Measurements from ENCODE around the gene FOXJ2. TPM values are rescaled to one million over a fixed set of nuclear protein-coding genes. Genes with fewer than 3 reads are reported as not detected.

The FOXJ2 gene
- total and polyA plus RNA-seq, 10 of the 15 experiments (the other 5 are each of a cell fraction or from before 2014, with no cell fraction given), result 1.4 to 9.3 (median 4.8) TPM

GRCh38 chr12:8027856-8028255, 4.7 kb upstream of the FOXJ2 start:
- H3K4me1 ChIP-seq (ENCODE audit: control insufficient read depth, insufficient read depth, low read length), result 0 out of 2 replicates have a peak, but pooled peaks cover 3% of the 10 kb centered on the region
- no peaks in the 10 kb centered on the region for H3K9me3 ChIP-seq (replicated peaks; ENCODE audit: control insufficient read depth, insufficient read depth, low read length)
- ChIA-PET CTCF (interaction anchor here (0.7 to 2.5 kb wide), 7 partner anchors 13 to 231 kb away, joined by 3 to 7 read pairs (median 3); no protein-coding TSS in a partner anchor), RAD21 (ENCODE audit: unreplicated experiment) (interaction anchor here (1.7 kb wide), 1 partner anchor 60 kb away, joined by 4 read pairs; no protein-coding TSS in a partner anchor), SMC1A (ENCODE audit: uncharacterized antibody, unreplicated experiment) (interaction anchor here (0.7 to 2.1 kb wide), 3 partner anchors 14 to 95 kb away, joined by 3 to 5 read pairs (median 3); no protein-coding TSS in a partner anchor), POLR2A (interaction anchor here (0.6 to 1.2 kb wide), 2 partner anchors 11 to 60 kb away, joined by 3 to 8 read pairs; no protein-coding TSS in a partner anchor)
- H3K27ac ChIP-seq (ENCODE audit: control insufficient read depth, insufficient read depth), result no peak overlapping the region
- H4K20me1 ChIP-seq (ENCODE audit: control insufficient read depth, insufficient read depth), result no peaks in the 10 kb centered on the region
- no peak for TF ChIP-seq ZBTB11 (CRISPR knock-in tag; IDR thresholded peaks at IDR 0.05)
- no peak for TF ChIP-seq EZH2 (IDR thresholded peaks at IDR 0.05; ENCODE audit: borderline replicate concordance, control insufficient read depth, low read depth, low read length)
- no peak for TF ChIP-seq BCLAF1 (IDR thresholded peaks at IDR 0.05)
- TF ChIP-seq CTCF (IDR thresholded peaks at IDR 0.05 in 2 of 3, conservative IDR thresholded peaks at IDR 0.05 in 1 of 3; ENCODE audit: control insufficient read depth in 2 of 3, extremely low read depth in 1 of 3, insufficient read depth in 1 of 3, low read depth in 3 of 3, low read length in 3 of 3), result no peak
- TF ChIP-seq CREB1 (IDR thresholded peaks at IDR 0.05; ENCODE audit: low read depth), result no peak
- TF ChIP-seq CBX3 (IDR thresholded peaks at IDR 0.05; ENCODE audit: borderline replicate concordance, low read depth), result no peak
- TF ChIP-seq IKZF1 (conservative IDR thresholded peaks at IDR 0.05), result no peak
- TF ChIP-seq HDGF (IDR thresholded peaks at IDR 0.05), result no peak
- no peak for TF ChIP-seq SMARCA5 (IDR thresholded peaks at IDR 0.05)
- no peak for TF ChIP-seq BCL11A (IDR thresholded peaks at IDR 0.05; ENCODE audit: low read depth, low read length)
- TF ChIP-seq E2F8 (IDR thresholded peaks at IDR 0.05; ENCODE audit: low read depth, partially characterized antibody), result no peak
- no peak for TF ChIP-seq TBL1XR1 (IDR thresholded peaks at IDR 0.05; ENCODE audit: low read depth, low read length)
- no peak for TF ChIP-seq WRNIP1 (IDR thresholded peaks at IDR 0.05; ENCODE audit: borderline replicate concordance, low read depth, low read length)
- no peak overlapping the region for H3K9ac ChIP-seq (ENCODE audit: control insufficient read depth, insufficient read depth, low read length)
- H3K27me3 ChIP-seq (replicated peaks in 1 of 2; ENCODE audit: control insufficient read depth in 2 of 2, insufficient read depth in 2 of 2, low read length in 1 of 2), result no peaks in the 10 kb centered on the region
- no peak overlapping the region for H3K4me2 ChIP-seq (ENCODE audit: control insufficient read depth, insufficient read depth)
- intact Hi-C loops (cut with micrococcal nuclease; ENCODE audit: unreplicated experiment) (no loop called here), in situ Hi-C loops (cut with MboI) (no loop called here)
- ATAC-seq (no peak), FAIRE-seq (no peak), DNase-seq (ENCODE audit: low read depth, low spot score) (no peak)
- no peaks in the 10 kb centered on the region for H3K36me3 ChIP-seq (ENCODE audit: control insufficient read depth in 2 of 2, insufficient read depth in 2 of 2, low read length in 1 of 2)
- no peak overlapping the region for H3K4me3 ChIP-seq
- peak overlapping the region; percentile 42 for H2AFZ ChIP-seq (ENCODE audit: control insufficient read depth, low read depth, low read length)
- WGBS (ENCODE audit: insufficient coverage, insufficient replicate concordance, low lambda C conversion rate, missing lambda C conversion rate), result 42% methylated on average over 5 of the region's 5 CpGs
- H3K79me2 ChIP-seq (ENCODE audit: control insufficient read depth, insufficient read depth, low read length), result peaks cover 3% of the 10 kb centered on the region; the same call in 1 of the 2 replicates
- BruUV-seq (replicated peaks), result no TSS peak
